ENCODE results near the gene SAPCD1. TPM values are rescaled to one million over a fixed set of nuclear protein-coding genes. Genes with fewer than 3 reads are reported as not detected.
"Not testable (repeated sequence)": the region's sequence is repeated elsewhere in the genome, so short reads cannot be mapped to it uniquely, and the experiment has no call there.

SAPCD1 gene
- polyA plus RNA-seq, 4 donors, result 2.7 to 13.0 (median 7.9) TPM

DNA sequence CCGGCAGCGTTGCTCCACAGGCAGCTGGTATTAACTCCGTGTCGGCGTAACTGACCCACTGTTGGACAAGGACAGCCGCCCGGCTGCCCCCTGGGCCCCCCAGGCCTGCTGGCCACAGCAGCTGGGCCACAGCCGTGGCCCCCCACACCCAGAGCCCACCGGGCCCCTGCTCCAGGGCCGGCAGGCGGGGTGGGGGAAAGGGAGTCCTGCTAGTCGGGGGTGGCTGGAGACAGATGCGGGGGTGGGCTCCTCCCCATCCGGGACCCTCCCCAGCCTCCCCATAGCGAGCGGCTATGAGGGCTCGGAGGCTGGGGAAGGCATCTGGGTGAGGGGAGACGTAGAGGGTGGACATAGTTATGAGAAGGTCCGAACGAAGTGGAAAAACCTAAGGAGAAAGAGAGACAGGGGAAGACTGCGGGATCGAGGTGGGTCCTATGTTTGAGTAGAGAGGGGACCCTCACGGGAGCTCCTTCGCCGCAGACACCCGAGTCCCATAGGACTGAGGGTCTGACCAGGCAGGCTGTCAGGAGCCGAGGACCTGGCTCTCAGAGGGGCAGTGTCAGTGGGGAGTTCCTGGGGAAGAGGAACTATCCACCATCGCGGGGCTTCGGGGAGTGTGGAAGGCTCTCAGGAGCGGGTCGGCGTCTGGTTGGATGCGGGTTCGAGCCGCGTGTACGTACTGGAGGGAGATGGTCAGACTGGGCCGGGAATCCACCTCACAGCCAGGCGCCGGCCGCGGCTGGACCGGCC is 32.6 kb downstream of the SAPCD1 start:
- DNase-seq (ENCODE audit: low read depth in 4 of 4, low spot score in 3 of 4), result no peak

GRCh38 chr6:31795616-31796298 is 33.3 kb downstream of the SAPCD1 start, which contains the start of gene VARS1:
VARS1 (minus strand) TSS chr6:31795752; CDS start chr6:31795217, 535 bp downstream.
- peak in 3 of 4 donors; percentile 65 to 76 (median 73) for DNase-seq (ENCODE audit: low read depth in 4 of 4, low spot score in 3 of 4)

GRCh38 chr6:31796993-31797385 is 34.5 kb downstream of the SAPCD1 start:
- DNase-seq (ENCODE audit: low read depth in 4 of 4, low spot score in 3 of 4), result no peak

DNA sequence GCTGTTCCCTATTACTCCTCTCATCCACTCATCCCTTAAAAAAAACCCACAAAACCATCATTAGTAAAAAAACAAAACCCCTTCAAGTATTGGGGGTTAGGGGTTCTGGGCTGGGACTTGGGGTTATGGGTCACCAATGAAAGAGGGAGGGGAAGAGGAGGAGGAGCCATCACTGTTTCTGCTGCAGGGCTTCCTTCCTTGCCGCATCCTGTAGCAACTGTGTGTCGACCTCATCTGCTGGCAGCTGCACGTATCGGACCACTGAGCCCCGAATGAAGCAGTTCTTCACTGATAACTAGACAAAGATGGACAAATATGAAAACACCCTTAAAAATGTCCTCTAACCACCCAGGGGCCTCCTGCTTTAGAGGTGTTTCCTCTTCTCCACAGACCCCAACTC is 35.1 kb downstream of the SAPCD1 start:
- DNase-seq (ENCODE audit: low read depth in 4 of 4, low spot score in 3 of 4), result no peak

- no peak for DNase-seq (ENCODE audit: low read depth in 4 of 4, low spot score in 3 of 4)
Measured at GRCh38 chr6:31799781-31800180, 37.3 kb downstream of the SAPCD1 start.

DNA sequence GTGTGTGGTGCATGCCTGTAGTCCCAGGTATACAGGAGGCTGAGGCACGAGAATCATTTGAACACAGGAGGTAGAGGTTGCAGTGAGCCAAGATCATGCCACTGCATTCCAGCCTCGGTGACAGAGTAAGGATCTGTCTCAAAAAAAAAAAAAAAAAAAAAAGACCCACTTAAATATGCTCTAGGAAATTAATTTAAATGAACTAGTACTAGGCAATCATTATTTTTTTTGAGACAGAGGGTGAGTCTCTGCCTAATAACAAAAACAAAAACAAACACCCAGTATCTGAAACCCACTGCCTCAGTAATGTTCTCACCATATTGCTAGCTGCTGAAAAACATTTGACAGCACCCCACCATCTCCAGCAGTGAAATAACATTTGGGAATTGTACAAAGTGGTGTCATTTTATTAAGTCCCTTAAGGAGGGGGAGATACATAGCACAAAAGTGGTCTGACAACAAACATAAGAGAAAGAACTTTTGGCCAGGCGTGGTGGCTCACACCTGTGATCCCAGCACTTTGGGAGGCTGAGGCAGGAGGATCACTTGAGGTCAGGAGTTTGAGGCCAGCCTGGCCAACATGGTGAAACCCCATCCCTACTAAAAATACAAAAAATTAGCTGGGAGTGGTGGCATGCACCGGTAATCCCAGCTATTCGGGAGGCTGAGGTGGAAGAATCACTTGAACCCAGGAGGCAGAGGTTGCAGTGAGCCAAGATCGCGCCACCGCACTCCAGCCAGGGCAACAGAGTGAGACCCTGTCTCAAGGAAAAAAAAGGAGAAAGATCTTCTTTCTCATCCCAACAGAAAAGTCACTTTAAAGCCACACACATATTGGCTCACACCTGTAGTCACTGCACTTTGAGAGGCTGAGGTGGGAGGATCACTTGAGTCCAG is 38.8 kb downstream of the SAPCD1 start:
- DNase-seq (ENCODE audit: low read depth in 4 of 4, low spot score in 3 of 4), result not testable (repeated sequence)

DNA sequence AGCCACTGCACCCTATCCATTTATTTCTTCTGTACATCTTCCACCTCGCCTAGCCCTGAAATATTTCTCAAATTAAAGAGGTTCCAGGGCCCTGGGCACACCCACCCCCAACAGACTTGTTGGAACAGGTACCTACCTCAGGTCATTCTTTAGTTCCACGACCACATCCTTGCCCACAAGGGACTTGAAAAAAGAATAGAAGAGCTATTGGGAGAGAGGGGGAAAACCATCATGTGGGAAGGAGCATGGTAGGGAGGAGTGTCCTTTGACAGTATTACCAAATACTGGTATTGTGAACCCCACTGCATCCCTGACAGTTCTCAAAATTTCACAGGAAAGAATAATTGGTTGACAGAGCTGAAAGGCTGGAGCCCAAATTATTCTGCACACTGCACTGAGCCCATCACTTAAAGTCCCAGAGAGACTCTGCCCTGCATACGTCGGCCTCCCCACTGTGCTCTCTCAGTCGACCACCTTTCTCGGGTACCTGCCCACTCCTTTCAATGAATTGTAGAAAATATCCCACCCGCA is 43.5 kb downstream of the SAPCD1 start:
- DNase-seq (ENCODE audit: low read depth in 4 of 4, low spot score in 3 of 4), result no peak

GRCh38 chr6:31806470-31807272 is 44.2 kb downstream of the SAPCD1 start, which contains the start of gene LSM2:
LSM2 (minus strand) TSS chr6:31806966; CDS start chr6:31806757, 209 bp downstream.
- peak; percentile 90 to 92 (median 91) for DNase-seq (ENCODE audit: low read depth in 4 of 4, low spot score in 3 of 4)

DNA sequence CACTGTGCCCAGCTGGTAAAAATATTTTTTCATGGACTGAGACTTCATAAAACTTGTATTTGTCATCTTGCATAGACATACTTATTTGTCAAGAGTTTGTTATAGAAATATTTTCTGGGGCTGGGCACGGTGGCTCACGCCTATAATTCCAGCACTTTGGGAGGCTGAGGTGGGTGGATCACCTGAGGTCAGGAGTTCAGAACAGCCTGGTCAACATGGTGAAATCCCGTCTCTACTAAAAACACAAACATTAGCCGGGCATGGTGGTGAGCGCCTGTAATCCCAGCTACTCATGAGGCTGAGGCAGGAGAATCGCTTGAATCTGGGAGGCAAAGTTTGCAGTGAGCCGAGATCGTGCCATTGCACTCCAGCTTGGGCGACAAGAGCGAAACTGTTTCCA is 46.1 kb downstream of the SAPCD1 start:
- not testable (repeated sequence) for DNase-seq (ENCODE audit: low read depth in 4 of 4, low spot score in 3 of 4)

DNA sequence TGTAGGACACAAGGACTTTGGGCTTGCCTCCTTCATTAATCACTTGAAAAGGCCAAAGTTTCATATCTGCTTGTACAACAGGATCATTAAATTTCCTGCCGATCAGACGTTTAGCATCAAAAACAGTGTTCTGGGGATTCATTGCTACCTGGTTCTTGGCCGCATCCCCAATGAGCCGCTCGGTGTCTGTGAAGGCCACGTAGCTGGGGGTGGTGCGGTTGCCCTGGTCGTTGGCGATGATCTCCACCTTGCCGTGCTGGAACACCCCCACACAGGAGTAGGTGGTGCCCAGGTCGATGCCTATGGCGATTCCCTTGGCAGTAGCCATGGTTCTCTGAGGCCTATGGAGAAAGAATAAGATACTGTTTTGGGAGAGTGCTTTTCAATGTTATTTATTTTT is 49.2 kb downstream of the SAPCD1 start:
- DNase-seq (ENCODE audit: low read depth in 4 of 4, low spot score in 3 of 4), result no peak

GRCh38 chr6:31813465-31813849 is 51.0 kb downstream of the SAPCD1 start:
- no peak for DNase-seq (ENCODE audit: low read depth in 4 of 4, low spot score in 3 of 4)

Other genes starting within 250 kb of the SAPCD1 start
- 10 to 100 TPM in 3 of 4 donors, under 1 TPM in 1; 0.27 to 18.6 (median 12.8) TPM for gene MCCD1, start 233.7 kb upstream of the SAPCD1 start, polyA plus RNA-seq (ENCODE audit: insufficient read length in 4 of 4)
- 100 to 1,000 TPM; 448 to 682 (median 553) TPM for gene DDX39B, start 220.7 kb upstream of the SAPCD1 start, polyA plus RNA-seq (ENCODE audit: insufficient read length in 4 of 4)
- gene ATP6V1G2, start 216.0 kb upstream of the SAPCD1 start, polyA plus RNA-seq (ENCODE audit: insufficient read length in 4 of 4), result 1 to 10 TPM; 4.8 to 9.4 (median 6.4) TPM
- gene NFKBIL1, start 215.0 kb upstream of the SAPCD1 start, polyA plus RNA-seq (ENCODE audit: insufficient read length in 4 of 4), result 10 to 100 TPM; 18.3 to 28.7 (median 19.7) TPM
- under 1 TPM; 0.23 to 0.43 (median 0.36) TPM for gene LTA, start 190.4 kb upstream of the SAPCD1 start, polyA plus RNA-seq (ENCODE audit: insufficient read length in 4 of 4)
- gene TNF, start 187.1 kb upstream of the SAPCD1 start, polyA plus RNA-seq (ENCODE audit: insufficient read length in 4 of 4), result 1 to 10 TPM in 1 of 4 donors, under 1 TPM in 2, not detected in 1; 0.23 to 2.5 (median 0.29) TPM
- 1 to 10 TPM in 3 of 4 donors, under 1 TPM in 1; 0.66 to 2.0 (median 1.6) TPM for gene LTB, start 180.2 kb upstream of the SAPCD1 start, polyA plus RNA-seq (ENCODE audit: insufficient read length in 4 of 4)
- gene LST1, start 176.4 kb upstream of the SAPCD1 start, polyA plus RNA-seq (ENCODE audit: insufficient read length in 4 of 4), result 10 to 100 TPM in 1 of 4 donors, 1 to 10 TPM in 3; 4.6 to 10.3 (median 4.9) TPM
- gene NCR3, start 169.7 kb upstream of the SAPCD1 start, polyA plus RNA-seq (ENCODE audit: insufficient read length in 4 of 4), result under 1 TPM in 2 of 4 donors, not detected in 2; 0.17 to 0.20 TPM
- 10 to 100 TPM; 43.3 to 77.0 (median 73.6) TPM for gene AIF1, start 147.4 kb upstream of the SAPCD1 start, polyA plus RNA-seq (ENCODE audit: insufficient read length in 4 of 4)
- gene PRRC2A, start 141.9 kb upstream of the SAPCD1 start, polyA plus RNA-seq (ENCODE audit: insufficient read length in 4 of 4), result 100 to 1,000 TPM; 143 to 224 (median 174) TPM
- gene BAG6, start 110.0 kb upstream of the SAPCD1 start, polyA plus RNA-seq (ENCODE audit: insufficient read length in 4 of 4), result 100 to 1,000 TPM; 186 to 278 (median 241) TPM
- gene APOM, start 106.8 kb upstream of the SAPCD1 start, polyA plus RNA-seq (ENCODE audit: insufficient read length in 4 of 4), result 100 to 1,000 TPM in 2 of 4 donors, 10 to 100 TPM in 2; 10.1 to 106 (median 83.8) TPM
- 10 to 100 TPM; 15.8 to 21.1 (median 19.0) TPM for gene C6orf47, start 101.9 kb upstream of the SAPCD1 start, polyA plus RNA-seq (ENCODE audit: insufficient read length in 4 of 4)
- 10 to 100 TPM; 16.8 to 28.9 (median 24.9) TPM for gene GPANK1, start 97.7 kb upstream of the SAPCD1 start, polyA plus RNA-seq (ENCODE audit: insufficient read length in 4 of 4)
- 100 to 1,000 TPM; 184 to 243 (median 239) TPM for gene CSNK2B, start 96.6 kb upstream of the SAPCD1 start, polyA plus RNA-seq (ENCODE audit: insufficient read length in 4 of 4)
- gene LY6G5B, start 92.7 kb upstream of the SAPCD1 start, polyA plus RNA-seq (ENCODE audit: insufficient read length in 4 of 4), result 10 to 100 TPM; 16.6 to 28.7 (median 20.9) TPM
- gene LY6G5C, start 81.6 kb upstream of the SAPCD1 start, polyA plus RNA-seq (ENCODE audit: insufficient read length in 4 of 4), result 1 to 10 TPM; 1.6 to 5.9 (median 2.6) TPM
- 10 to 100 TPM; 50.1 to 67.5 (median 55.9) TPM for gene ABHD16A, start 59.3 kb upstream of the SAPCD1 start, polyA plus RNA-seq (ENCODE audit: insufficient read length in 4 of 4)
- 1 to 10 TPM in 1 of 4 donors, under 1 TPM in 2, not detected in 1; 0.30 to 1.5 (median 0.52) TPM for gene LY6G6F, start 55.8 kb upstream of the SAPCD1 start, polyA plus RNA-seq (ENCODE audit: insufficient read length in 4 of 4)
- not detected for gene LY6G6D, start 47.3 kb upstream of the SAPCD1 start, polyA plus RNA-seq (ENCODE audit: insufficient read length in 4 of 4)
- under 1 TPM in 3 of 4 donors, not detected in 1; 0.45 to 0.74 (median 0.63) TPM for gene LY6G6C, start 40.9 kb upstream of the SAPCD1 start, polyA plus RNA-seq (ENCODE audit: insufficient read length in 4 of 4)
- gene MPIG6B, start 39.3 kb upstream of the SAPCD1 start, polyA plus RNA-seq (ENCODE audit: insufficient read length in 4 of 4), result 1 to 10 TPM; 1.1 to 2.9 (median 1.4) TPM
- gene DDAH2, start 33.4 kb upstream of the SAPCD1 start, polyA plus RNA-seq (ENCODE audit: insufficient read length in 4 of 4), result 100 to 1,000 TPM; 150 to 213 (median 182) TPM
- 100 to 1,000 TPM; 201 to 309 (median 278) TPM for gene CLIC1, start 26.1 kb upstream of the SAPCD1 start, polyA plus RNA-seq (ENCODE audit: insufficient read length in 4 of 4)
- 10 to 100 TPM; 14.2 to 51.0 (median 25.2) TPM for gene MSH5, start 22.7 kb upstream of the SAPCD1 start, polyA plus RNA-seq (ENCODE audit: insufficient read length in 4 of 4)
- 10 to 100 TPM in 1 of 4 donors, 1 to 10 TPM in 3; 1.5 to 11.1 (median 5.5) TPM for gene VWA7, start 14.7 kb downstream of the SAPCD1 start, polyA plus RNA-seq (ENCODE audit: insufficient read length in 4 of 4)
- 10 to 100 TPM; 42.7 to 67.9 (median 60.0) TPM for gene VARS1, start 33.1 kb downstream of the SAPCD1 start, polyA plus RNA-seq (ENCODE audit: insufficient read length in 4 of 4)
- 10 to 100 TPM; 71.4 to 84.9 (median 84.3) TPM for gene LSM2, start 44.3 kb downstream of the SAPCD1 start, polyA plus RNA-seq (ENCODE audit: insufficient read length in 4 of 4)
- 1 to 10 TPM; 3.1 to 4.4 (median 3.7) TPM for gene HSPA1L, start 52.6 kb downstream of the SAPCD1 start, polyA plus RNA-seq (ENCODE audit: insufficient read length in 4 of 4)
- 100 to 1,000 TPM in 3 of 4 donors, 10 to 100 TPM in 1; 88.1 to 159 (median 116) TPM for gene HSPA1A, start 52.9 kb downstream of the SAPCD1 start, polyA plus RNA-seq (ENCODE audit: insufficient read length in 4 of 4)
- 100 to 1,000 TPM; 111 to 507 (median 160) TPM for gene HSPA1B, start 65.1 kb downstream of the SAPCD1 start, polyA plus RNA-seq (ENCODE audit: insufficient read length in 4 of 4)
- 10 to 100 TPM; 23.9 to 77.5 (median 69.9) TPM for gene NEU1, start 100.2 kb downstream of the SAPCD1 start, polyA plus RNA-seq (ENCODE audit: insufficient read length in 4 of 4)
- 10 to 100 TPM in 3 of 4 donors, 1 to 10 TPM in 1; 2.4 to 53.4 (median 41.4) TPM for gene SLC44A4, start 116.3 kb downstream of the SAPCD1 start, polyA plus RNA-seq (ENCODE audit: insufficient read length in 4 of 4)
- gene EHMT2, start 135.0 kb downstream of the SAPCD1 start, polyA plus RNA-seq (ENCODE audit: insufficient read length in 4 of 4), result 10 to 100 TPM; 69.0 to 99.0 (median 77.6) TPM
- gene ZBTB12, start 139.4 kb downstream of the SAPCD1 start, polyA plus RNA-seq (ENCODE audit: insufficient read length in 4 of 4), result 10 to 100 TPM; 17.7 to 28.9 (median 22.0) TPM
- 10 to 100 TPM in 1 of 4 donors, 1 to 10 TPM in 3; 3.1 to 12.4 (median 5.0) TPM for gene C2, start 165.1 kb downstream of the SAPCD1 start, polyA plus RNA-seq (ENCODE audit: insufficient read length in 4 of 4)
- 10 to 100 TPM in 1 of 4 donors, 1 to 10 TPM in 3; 4.6 to 13.0 (median 6.7) TPM for gene CFB, start 183.4 kb downstream of the SAPCD1 start, polyA plus RNA-seq (ENCODE audit: insufficient read length in 4 of 4)
- 10 to 100 TPM; 72.5 to 97.9 (median 84.9) TPM for gene NELFE, start 196.3 kb downstream of the SAPCD1 start, polyA plus RNA-seq (ENCODE audit: insufficient read length in 4 of 4)
- 10 to 100 TPM; 33.1 to 51.5 (median 39.7) TPM for gene SKIC2, start 196.5 kb downstream of the SAPCD1 start, polyA plus RNA-seq (ENCODE audit: insufficient read length in 4 of 4)
- gene DXO, start 209.5 kb downstream of the SAPCD1 start, polyA plus RNA-seq (ENCODE audit: insufficient read length in 4 of 4), result 10 to 100 TPM; 22.6 to 37.5 (median 30.1) TPM
- 10 to 100 TPM in 3 of 4 donors, 1 to 10 TPM in 1; 8.6 to 26.2 (median 15.2) TPM for gene C4A, start 219.4 kb downstream of the SAPCD1 start, polyA plus RNA-seq (ENCODE audit: insufficient read length in 4 of 4)